ENCODE results near the gene SEC14L2.
"Not testable (repeated sequence)": the region's sequence is repeated elsewhere in the genome, so short reads cannot be mapped to it uniquely, and the experiment has no call there.

The SEC14L2 gene

DNA sequence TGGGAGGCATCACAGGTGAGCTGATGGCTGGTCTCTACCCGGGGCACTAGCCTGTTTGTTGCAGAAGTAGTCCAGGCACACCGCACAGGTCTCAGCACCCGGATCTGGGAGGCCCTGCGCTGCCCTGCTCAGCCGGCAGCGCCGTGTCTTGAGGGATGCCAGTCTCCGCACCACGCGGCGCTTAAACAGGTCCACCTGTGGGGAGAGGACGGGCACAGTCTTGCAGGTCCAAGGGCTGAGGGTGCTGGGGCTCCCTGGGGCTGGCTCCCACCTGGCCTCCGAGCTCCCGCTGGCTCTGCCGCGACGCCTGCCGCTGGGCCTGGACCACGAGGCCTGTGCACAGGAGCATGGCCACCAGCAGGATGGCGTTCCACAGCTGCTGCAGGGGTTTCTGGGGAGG is 16.8 kb upstream of the SEC14L2 start:
- no peak for DNase-seq

DNA sequence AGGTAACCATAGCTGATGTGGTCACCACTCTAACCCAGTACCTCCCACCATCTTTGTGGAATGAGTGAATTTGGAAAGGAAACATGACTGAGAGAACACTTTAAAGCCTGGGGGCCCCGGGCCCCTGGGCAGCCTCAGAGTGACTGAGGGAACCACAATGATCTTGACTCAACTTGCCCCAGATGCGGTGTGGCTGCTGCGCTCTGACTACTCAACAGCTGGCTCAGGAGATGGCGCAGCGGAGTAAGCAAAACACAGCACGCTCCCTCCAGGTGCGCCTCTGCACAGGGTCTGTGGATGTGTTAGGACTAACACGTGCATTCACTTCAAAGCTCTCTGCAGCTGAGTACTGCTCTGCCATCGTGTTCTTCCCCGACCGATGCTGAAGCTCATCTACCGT is 15.6 kb upstream of the SEC14L2 start:
- no peak for DNase-seq

DNA sequence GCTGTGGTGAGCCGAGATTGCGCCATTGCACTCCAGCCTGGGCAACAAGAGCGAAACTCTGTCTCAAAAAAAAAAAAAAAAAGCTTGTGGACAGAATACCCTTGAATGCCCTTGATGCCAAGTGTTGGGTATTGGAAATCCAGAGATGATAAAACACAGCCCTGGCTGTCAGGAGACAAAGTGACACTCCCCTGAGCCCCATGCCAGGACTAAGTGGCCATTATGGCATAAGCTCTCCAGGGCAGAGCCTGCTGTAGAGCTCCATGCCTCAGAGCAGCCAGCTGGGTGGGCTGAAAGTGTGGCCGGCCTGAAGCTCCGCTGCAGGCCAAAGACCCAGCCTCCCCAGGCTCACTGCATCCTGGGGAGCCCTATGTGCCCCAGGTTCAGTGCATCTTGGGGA is 14.5 kb upstream of the SEC14L2 start:
- no peak for DNase-seq

DNA sequence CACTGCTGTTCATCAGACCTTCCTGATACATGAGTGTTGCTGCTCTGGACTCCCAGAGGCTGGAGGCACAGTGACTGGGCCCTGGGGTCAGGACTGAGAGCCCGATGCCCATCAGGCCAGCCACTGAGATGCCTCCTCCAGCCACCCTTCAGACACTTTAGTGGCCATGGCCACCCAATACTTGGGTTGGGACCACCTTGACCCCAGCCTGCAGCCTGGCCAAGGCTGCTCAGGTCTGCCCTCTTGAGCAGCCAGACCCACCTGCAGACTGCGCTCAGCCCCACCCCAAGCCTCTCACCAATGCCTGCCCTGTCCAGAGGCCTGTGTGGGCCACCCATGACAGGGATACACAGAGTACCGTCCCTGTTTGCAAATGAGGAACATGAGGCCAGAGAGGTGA is 13.8 kb upstream of the SEC14L2 start:
- DNase-seq: no peak

DNA sequence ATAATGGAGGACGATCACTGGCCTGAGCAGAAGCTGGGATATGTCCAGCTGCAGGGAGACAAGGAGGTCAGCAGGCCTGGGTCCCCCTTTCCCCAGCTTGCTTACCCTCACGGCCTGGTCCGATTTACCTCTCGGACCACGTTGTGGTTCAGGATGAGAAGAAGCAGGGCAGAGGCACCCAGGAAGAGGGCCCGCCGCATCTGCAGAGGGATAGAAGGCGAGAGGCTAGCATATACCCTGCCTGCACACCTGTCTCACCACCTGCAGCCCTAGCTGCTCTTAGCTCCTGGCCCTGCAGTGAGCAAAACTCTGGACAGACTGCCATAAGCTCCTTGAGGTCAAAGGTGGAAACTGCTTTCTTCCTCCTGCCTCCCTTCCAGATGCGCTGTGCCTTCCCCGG is 10.9 kb upstream of the SEC14L2 start:
- no peak for DNase-seq

DNA sequence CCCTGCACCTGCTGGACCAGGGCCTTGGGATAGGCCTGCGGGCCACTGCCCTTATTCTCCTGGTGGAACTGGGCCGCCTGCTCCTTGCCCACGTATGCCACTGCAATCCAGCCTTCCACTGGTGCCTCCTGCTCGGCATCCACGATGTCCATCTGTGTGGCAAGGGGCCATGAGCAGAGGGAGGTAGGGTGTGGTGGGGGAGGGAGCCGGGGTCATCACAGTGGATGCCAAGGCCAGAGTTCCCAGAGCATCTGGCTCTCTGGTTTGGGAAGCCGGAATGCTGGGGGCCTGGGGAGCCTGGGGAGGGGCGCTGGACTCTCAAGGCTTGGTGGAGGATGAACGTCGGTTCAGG is 10.2 kb upstream of the SEC14L2 start:
- no peak for DNase-seq

DNA sequence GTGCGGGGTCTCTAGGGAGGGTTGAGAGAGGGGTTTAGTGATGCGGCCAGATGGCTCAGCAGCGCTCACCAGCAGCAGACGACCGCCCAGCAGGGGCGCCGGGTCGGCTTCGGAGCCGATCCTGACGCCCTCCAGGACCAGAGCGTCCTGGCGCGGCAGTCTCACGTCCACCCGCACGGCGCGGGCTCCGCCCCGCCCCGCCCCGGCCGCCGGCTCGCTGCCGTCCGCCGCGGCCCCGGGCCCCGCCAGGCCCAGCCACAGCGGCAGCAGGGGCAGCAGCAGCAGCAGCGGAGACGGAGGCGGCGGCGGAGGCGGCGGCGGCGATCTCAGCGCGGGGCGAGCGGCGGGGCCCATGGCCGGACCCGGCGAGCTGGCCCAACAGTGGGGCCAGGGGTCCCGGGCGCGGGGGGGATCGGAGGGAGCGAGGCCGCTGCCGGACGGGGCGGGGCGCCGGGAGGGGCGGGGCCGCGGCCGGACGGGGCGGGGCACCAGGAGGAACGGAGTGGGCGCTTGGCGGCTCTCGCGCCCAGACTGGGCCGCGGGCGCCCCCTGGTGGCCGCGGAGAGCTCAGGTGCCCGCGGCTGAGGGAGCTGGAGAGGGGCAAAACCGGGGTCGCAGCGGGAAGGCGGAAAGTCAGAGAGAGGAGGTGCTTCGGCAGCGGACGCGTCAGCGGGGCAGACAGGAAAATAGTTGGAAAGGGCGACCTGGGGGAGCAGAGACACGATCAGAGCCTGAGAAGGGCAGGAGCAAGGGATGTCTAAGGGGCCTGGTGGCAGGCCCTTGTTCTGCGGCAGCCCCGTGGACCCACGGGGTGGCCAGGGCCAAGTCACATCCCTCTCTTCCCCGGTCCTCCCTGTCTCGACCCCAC is 9.6 kb upstream of the SEC14L2 start, which contains the start of gene RNF215:
RNF215 (minus strand) TSS at position 452 of the 868 bp plus-strand sequence; CDS start at position 354, 98 bp downstream.
- DNase-seq: peak; percentile 73

DNA sequence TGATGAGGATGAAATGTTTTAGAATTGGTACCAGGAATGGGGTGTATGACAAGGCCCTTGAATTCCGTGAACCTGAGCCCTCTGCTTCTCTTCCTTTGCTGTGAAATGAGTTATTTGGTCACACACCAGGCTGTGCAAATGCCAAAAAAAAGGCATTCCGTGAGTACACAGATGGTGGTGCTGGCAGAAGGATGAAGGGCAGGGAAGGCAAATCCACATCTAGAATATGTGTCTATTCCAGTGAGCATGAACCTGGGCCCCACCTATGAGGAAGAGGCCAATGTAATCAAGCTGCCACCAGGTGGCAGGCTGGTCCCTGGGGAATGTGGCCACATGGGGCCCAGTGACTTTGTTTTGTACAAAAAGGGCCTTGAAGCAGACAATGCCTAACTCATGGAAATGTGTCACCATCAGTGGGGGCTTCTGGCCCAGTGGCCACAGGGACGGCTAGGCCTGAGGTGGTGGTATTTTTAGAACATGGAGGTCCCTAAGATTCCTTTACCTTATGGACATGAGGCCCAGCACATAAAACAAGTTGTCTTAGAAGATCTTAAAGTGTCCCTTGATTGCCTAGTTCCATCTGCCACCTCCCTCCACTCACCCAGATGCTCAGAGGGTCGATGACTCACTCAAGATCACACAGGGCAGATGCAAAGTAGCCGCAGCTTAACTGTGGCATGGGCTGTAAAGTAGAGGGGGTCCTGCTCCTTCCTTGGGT is 5.7 kb upstream of the SEC14L2 start:
- DNase-seq: peak; percentile 76

DNA sequence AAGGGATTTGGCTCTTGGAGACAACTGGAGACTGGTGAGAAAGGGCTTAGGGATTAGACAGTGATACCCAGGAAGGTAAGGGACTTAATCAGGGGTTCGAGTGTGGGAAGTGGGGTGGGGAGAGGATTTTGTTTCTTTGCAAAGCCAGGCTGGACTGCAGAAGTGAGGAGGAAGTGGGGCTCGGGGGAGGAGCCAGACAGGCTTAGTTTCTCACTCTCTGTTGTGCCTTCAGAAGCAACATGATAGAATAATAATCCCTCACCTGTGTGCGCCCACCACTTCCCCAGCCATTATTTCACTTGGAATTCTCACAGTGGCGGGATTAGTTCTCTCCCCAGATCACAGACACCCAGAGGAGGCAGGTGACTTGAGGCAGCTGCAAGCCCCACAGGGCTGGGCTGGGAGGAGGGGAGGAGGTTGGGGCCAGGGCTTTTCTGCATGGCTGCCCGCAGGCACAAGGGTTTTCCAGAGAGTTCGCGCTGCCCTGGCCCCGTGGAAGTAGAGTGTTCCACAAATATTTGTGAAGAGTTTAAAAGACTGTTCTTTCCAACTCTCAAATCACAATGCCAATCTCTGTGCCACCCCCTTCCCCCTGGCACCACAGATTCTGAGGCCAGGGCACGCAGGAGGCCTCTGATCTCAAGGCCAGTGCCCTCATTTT is 4.0 kb upstream of the SEC14L2 start:
- no peak for DNase-seq

DNA sequence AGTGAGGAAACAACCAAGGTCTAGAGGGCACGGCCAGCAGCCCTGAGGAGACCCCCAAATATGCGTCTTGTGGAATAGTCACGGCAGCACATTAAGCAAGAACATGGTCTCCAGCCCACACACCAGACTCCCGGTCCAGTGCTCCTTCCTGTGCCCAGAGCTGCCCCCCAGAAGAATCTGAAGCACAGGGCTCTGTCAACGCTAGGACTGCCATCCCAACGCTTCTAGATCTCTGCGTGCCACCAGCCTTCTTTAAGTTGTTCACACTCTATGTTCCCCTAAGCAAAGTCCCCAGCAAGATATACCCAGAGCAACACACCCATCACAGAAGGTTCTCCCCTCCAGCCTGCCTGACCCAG is 3.5 kb upstream of the SEC14L2 start:
- no peak for DNase-seq

DNA sequence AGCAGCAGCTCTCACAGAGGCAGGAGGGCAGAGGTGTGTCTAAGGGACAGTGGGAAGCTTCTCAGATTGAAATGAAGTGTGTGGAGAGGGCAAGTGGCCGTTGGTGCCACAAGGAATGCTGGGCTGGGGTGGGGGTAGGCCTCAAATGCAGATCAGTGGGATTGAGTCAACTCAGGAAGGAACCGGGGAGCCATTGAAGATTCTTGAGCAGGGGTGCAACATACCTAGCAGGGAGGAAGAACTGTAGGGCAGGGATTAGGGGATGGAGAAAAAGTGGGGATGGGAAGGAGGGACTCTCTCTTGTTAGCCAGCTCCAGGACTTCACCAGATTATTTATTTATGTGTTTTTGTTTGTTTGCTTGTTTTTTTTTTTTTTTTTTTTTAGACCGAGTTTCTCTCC is 2.9 kb upstream of the SEC14L2 start:
- no peak for DNase-seq

DNA sequence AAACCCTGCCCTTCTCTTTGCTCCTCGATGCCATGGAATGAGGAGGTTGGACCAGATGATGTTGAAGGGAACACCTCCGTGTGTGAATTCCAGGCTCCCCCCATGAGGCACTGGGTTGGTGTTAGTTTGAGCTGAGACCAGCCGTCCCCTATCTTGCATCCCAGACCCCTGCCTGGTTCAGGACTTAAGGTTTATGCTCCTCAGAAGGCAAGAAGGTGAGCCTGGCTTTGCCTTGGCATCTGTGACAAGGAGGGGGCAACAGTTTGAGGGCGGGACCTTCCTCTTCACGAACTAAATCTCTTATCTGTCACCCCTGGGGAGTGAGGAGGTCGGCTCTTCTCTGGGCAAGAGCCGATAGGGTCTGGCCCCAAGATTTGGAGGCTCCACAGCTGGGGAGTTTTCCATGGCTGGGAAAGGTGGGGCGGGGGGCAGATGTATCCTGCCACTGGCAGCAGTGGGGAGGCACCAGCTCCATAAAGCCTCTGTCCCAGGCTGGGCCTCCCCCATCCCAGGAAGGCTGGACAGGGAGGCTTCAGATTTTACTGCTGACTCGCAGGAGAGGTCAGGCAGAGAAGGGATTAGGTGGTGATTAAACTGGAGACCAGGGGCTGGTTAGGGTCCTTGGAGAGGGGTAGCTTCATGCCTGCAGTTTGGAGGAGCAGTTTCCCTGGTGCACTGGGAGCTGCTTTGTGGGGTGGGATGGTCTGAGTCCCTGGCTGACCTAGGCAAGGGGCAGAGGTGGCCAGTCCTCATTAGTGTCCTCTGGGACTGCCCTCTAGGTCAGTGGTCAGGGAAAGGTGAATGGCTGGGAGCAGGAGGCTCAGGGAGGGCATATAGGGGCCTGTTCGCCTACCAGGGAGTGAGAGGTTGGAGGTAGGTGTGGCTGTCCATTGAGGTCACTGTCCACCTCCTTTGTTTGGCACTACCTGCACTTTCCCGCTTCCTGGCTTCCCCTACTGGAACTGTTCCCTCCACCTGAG is 1.1 kb downstream of the SEC14L2 start:
- DNase-seq: no peak

DNA sequence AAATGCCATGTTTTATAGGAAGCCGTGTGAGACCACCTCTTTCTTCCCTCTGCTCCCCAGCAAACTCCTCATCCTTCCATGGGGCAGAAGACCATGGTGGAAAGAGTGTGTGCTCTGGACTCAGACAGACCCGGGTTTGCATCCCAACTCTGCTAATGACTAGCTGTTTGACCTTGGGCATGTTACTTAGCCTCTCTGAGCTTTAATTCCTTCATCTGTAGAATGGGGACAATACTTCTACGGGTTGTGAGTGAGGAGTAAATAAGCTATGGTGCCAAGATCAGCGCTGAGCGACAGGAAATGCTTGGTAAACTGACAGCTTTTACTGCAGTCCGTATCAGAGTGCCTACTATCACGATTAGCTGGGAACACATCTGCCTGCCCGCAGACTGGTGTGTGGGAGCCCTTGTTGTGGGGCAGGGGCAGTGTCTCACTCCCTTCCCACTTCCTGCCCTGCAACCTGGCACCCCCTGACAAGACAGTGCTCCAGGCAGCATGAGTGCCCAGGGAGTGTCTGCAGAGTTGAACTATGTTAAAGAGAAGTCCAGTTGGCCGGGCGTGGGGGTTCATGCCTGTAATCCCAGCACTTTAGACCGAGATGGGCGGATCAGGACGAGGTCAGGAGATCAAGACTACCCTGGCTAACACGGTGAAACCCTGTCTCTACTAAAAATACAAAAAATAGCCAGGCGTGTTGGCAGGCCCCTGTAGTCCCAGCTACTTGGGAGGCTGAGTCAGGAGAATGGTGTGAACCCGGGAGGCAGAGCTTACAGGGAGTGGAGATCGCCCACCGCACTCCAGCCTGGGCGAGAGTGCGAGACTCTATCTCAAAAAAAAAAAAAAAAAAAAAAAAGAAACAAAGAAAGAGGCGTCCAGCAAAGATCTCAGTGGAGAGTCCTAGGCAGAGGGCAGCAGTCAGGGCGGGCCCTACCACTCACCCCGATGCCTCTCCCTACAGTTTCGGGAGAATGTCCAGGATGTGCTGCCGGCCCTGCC is 2.2 kb downstream of the SEC14L2 start:
- DNase-seq: no peak

DNA sequence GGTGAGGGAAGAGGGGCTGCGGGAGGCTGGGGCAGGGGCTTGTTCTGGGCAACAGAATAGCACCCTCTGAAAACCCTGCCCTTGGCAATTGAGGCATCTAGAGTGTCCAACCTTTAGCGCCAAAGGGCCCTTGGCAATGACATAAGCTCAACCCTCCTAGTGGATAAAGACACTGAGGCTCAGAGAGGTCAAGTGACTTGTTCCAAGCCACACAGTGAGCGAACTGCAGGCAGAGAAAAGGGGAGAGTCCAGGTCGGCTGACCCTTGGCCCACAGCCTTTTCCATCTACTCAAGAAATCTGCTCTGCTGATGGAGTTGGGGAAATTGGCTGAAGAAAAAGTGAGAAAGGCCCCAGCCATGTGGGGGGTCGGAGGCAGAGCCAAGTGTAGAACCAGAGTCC is 2.9 kb downstream of the SEC14L2 start:
- no peak for DNase-seq

DNA sequence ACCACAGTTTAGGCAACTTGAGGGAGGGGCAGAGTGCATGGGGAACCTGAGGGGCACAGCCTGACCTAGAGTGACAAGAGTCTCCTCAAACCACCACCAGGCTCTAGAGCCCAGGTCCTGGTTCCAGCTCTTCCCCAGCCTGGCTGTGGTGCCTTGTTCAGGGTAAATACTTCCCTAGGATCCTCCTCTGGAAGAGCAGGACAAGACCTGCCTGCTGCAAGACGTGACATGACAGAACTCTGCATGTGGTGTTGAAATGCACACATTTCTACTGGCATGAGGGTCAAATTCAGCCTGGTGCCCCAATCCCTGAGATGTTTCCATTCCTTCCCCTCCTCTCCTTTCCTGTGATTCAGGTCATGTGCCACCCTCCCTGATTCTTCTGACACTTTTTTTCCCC is 3.3 kb downstream of the SEC14L2 start:
- no peak for DNase-seq

DNA sequence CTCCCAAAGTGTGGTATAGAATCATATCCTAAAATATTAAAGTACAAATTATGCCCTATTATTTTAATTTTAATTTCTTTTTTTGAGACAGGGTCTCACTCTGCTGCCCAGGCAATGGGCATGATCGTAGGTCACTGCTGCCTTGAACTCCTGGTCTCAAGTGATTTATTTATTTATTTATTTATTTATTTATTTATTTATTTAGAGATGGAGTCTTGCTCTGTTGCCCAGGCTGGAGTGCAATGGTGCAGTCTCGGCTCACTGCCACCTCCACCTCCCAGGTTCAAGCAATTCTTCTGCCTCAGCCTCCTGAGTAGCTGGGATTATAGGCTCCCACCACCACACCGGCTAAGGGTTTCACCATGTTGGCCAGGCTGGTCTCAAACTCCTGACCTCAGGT is 4.2 kb downstream of the SEC14L2 start:
- not testable (repeated sequence) for DNase-seq

DNA sequence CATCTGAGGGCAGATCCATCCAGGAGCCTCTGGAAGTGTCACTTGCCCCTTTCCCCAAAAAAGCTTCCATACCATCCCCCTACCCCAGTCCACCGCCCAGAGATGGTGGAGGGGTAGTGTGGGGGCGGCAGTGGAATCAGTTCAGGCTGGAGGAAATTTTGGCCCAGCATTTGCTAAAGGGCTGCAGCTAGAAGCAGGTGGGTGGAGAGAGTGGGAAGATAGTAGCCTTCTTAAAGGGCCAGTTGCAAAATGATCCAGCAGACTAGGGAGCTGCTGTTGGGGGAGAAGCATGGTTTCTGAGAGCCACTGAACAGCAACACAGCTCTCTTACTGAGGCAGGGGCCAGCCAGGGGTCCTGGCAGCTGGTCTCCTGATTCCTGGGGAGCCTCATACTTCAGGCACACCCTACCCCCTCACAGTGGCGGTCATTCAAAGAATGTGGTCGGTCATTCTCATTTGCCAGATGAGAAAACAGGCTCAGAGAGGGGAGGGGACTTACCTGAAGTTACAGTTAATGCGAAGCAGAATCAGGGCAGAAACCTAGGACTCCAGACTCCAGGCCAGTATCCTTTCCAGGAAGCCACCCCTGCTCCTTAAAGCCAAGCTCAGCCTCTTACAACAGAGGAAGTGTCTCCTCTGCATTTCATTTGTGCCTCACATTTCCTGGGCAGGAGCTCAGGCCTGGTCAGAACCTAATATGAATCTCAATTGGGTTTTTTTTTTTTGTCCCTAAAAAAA is 5.4 kb downstream of the SEC14L2 start:
- no peak for DNase-seq

DNA sequence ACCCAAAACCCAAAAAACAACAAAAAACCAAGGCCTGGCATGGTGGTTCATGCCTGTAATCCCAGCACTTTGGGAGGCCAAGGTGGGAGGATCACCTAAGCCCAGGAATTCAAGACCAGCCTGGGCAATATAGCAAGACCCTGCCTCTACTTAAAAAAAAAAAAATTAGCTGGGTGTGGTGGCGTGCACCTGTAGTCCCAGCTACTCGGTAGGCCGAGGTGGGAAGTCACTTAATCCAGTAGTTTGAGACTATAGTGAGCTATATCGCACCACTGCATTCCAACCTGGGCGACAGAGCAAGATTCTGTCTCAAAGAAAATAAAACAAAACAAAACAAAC is 5.9 kb downstream of the SEC14L2 start:
- not testable (repeated sequence) for DNase-seq

DNA sequence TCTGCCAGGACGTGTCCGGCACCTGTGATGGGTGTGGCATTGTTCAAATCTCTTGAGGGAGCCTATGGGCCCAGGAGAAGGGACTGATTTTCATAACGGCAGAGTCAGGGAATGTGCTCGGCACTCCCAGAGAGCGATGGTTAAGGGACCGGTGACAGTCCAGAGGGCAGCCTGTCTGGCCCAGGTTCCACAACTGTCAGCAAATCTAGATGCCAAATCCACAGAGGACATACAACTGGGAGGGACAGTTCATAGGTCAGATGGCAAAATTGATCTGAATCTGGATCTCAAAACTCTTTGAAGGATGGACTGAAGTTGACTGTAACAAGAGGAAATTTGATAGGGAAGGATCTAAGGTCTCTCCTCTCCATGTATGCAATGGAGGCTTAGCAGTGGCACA is 7.5 kb downstream of the SEC14L2 start:
- DNase-seq: no peak

DNA sequence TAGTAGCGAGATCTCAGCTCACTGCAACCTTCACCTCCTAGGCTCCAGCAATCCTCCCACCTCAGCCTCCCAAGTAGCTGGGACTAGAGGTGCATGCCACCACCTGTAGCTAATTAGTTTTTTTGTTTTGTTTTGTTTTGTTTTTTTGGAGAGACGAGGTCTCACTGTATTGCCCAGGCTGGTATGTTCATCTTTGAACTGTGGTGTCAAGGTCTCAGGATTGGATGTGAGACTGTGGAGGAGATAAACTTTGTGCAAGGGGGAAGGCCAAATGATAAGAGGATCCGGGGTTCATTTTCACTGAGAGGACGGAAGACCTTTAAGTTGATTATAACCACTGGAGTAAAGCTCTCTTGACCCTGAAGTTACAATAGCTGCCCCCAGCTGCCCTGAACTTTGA is 8.9 kb downstream of the SEC14L2 start:
- no peak for DNase-seq

DNA sequence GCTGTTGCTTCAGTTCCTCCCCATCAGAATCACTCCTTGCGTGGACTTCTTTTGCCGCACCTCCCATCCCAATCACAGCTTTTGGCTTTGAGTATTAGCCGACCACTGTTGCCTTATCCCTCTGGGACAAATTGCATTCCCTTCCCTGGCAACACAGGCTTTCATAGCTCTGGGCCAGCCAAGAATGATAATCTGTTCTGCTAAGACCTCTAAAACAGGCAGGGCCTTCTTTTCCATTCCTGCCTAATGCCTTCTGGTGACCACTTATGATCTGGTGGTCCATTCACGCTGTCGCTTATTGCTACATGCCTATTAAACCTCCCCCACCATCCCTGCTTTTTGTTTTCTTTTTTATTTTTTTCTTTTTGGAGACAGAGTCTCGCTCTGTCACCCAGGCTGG is 9.6 kb downstream of the SEC14L2 start:
- DNase-seq: no peak

Data from central memory CD4-positive, alpha-beta T cell (primary cell).